ENCODE results near the gene TTC3.

The TTC3 gene

GRCh38 chr21:37040212-37040611, 32.8 kb upstream of the TTC3 start:
- no peaks in the 10 kb centered on the region for H3K9me3 ChIP-seq (ENCODE audit: control insufficient read depth, low read length)
- H3K4me1 ChIP-seq, result no peaks in the 10 kb centered on the region
- no peak overlapping the region for H3K27ac ChIP-seq
- H3K27me3 ChIP-seq (ENCODE audit: control insufficient read depth, insufficient read depth, low read length), result no peaks in the 10 kb centered on the region
- no peak overlapping the region for H3K9ac ChIP-seq
- H3K4me3 ChIP-seq (ENCODE audit: low read depth, low read length), result no peak overlapping the region
- H2AFZ ChIP-seq, result no peak overlapping the region
- H3K36me3 ChIP-seq (ENCODE audit: control insufficient read depth, insufficient read depth, low read length), result no peaks in the 10 kb centered on the region
- H3K79me2 ChIP-seq, result no peaks in the 10 kb centered on the region
- TF ChIP-seq, protein P1, sequence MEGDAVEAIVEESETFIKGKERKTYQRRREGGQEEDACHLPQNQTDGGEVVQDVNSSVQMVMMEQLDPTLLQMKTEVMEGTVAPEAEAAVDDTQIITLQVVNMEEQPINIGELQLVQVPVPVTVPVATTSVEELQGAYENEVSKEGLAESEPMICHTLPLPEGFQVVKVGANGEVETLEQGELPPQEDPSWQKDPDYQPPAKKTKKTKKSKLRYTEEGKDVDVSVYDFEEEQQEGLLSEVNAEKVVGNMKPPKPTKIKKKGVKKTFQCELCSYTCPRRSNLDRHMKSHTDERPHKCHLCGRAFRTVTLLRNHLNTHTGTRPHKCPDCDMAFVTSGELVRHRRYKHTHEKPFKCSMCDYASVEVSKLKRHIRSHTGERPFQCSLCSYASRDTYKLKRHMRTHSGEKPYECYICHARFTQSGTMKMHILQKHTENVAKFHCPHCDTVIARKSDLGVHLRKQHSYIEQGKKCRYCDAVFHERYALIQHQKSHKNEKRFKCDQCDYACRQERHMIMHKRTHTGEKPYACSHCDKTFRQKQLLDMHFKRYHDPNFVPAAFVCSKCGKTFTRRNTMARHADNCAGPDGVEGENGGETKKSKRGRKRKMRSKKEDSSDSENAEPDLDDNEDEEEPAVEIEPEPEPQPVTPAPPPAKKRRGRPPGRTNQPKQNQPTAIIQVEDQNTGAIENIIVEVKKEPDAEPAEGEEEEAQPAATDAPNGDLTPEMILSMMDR (IDR thresholded peaks at IDR 0.05), result no peak
- no peak overlapping the region for H3K4me2 ChIP-seq (ENCODE audit: low read length)

GRCh38 chr21:37041706-37042271, 31.3 kb upstream of the TTC3 start:
- TF ChIP-seq, protein P1 (IDR thresholded peaks at IDR 0.05), result no peak
- Histone ChIP-seq H3K4me3 (ENCODE audit: low read depth, low read length) (no peak overlapping the region), H3K9me3 (ENCODE audit: control insufficient read depth, low read length) (no peaks in the 10 kb centered on the region), H3K27me3 (ENCODE audit: control insufficient read depth, insufficient read depth, low read length) (no peaks in the 10 kb centered on the region), H3K27ac (no peak overlapping the region), H3K36me3 (ENCODE audit: control insufficient read depth, insufficient read depth, low read length) (no peaks in the 10 kb centered on the region), H3K9ac (no peak overlapping the region), H3K4me2 (ENCODE audit: low read length) (no peak overlapping the region), H3K79me2 (no peaks in the 10 kb centered on the region), H3K4me1 (no peaks in the 10 kb centered on the region), H2AFZ (no peak overlapping the region)

GRCh38 chr21:37043818-37044217, 29.2 kb upstream of the TTC3 start:
- Histone ChIP-seq H3K79me2 (no peaks in the 10 kb centered on the region), H3K4me2 (ENCODE audit: low read length) (no peak overlapping the region), H3K27ac (no peak overlapping the region), H3K9ac (no peak overlapping the region), H3K27me3 (ENCODE audit: control insufficient read depth, insufficient read depth, low read length) (no peaks in the 10 kb centered on the region), H3K4me1 (no peaks in the 10 kb centered on the region), H3K9me3 (ENCODE audit: control insufficient read depth, low read length) (no peaks in the 10 kb centered on the region), H3K4me3 (ENCODE audit: low read depth, low read length) (no peak overlapping the region), H3K36me3 (ENCODE audit: control insufficient read depth, insufficient read depth, low read length) (no peaks in the 10 kb centered on the region), H2AFZ (no peak overlapping the region)
- TF ChIP-seq, protein P1 (IDR thresholded peaks at IDR 0.05), result no peak

GRCh38 chr21:37044643-37045042, 28.4 kb upstream of the TTC3 start:
- Histone ChIP-seq H3K79me2 (no peaks in the 10 kb centered on the region), H3K9me3 (ENCODE audit: control insufficient read depth, low read length) (no peaks in the 10 kb centered on the region), H3K9ac (no peak overlapping the region), H3K4me2 (ENCODE audit: low read length) (no peak overlapping the region), H2AFZ (no peak overlapping the region), H3K36me3 (ENCODE audit: control insufficient read depth, insufficient read depth, low read length) (no peaks in the 10 kb centered on the region), H3K27me3 (ENCODE audit: control insufficient read depth, insufficient read depth, low read length) (no peaks in the 10 kb centered on the region), H3K4me1 (no peaks in the 10 kb centered on the region), H3K4me3 (ENCODE audit: low read depth, low read length) (no peak overlapping the region), H3K27ac (no peak overlapping the region)
- TF ChIP-seq, protein P1 (IDR thresholded peaks at IDR 0.05), result no peak

DNA sequence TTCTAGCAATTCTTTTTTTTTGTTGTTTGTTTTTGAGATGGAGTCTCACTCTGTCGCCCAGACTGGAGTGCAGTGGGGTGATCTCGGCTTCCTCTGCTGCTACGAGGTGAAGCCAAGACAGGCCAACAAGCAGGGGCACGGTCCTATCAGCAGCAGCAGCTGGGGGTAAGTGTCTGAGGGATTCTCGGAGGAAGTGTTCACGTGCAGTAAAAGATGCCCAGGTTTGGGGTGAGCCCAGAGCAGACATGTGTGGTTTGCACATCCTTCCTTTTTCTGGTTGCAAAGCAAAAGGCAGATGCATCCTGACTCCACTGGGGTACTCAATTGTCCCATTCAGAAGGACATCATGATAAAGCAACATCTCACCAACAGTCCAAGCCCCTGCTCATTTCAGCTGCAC, 27.9 kb upstream of the TTC3 start:
- Histone ChIP-seq H3K9me3 (ENCODE audit: control insufficient read depth, low read length) (no peaks in the 10 kb centered on the region), H3K4me3 (ENCODE audit: low read depth, low read length) (no peak overlapping the region), H3K27me3 (ENCODE audit: control insufficient read depth, insufficient read depth, low read length) (no peaks in the 10 kb centered on the region), H3K9ac (no peak overlapping the region), H3K79me2 (no peaks in the 10 kb centered on the region), H3K36me3 (ENCODE audit: control insufficient read depth, insufficient read depth, low read length) (no peaks in the 10 kb centered on the region), H3K4me2 (ENCODE audit: low read length) (no peak overlapping the region), H3K4me1 (no peaks in the 10 kb centered on the region), H2AFZ (no peak overlapping the region), H3K27ac (no peak overlapping the region)
- TF ChIP-seq, protein P1 (IDR thresholded peaks at IDR 0.05), result no peak
